Measurements from ENCODE around the gene GNG13. TPM values are rescaled to one million over a fixed set of nuclear protein-coding genes. Genes with fewer than 3 reads are reported as not detected.

The GNG13 gene
- total and polyA plus RNA-seq, 2 experiments from 2014 or later = 0.29 TPM; not detected in 1

GRCh38 chr16:760065-760464 lies 40.5 kb downstream of the GNG13 start:
- Histone ChIP-seq H3K4me1 (ENCODE audit: insufficient read depth) (no peaks in the 10 kb centered on the region), H3K9me2 (ENCODE audit: insufficient read depth) (no peaks in the 10 kb centered on the region), H3K36me3 (ENCODE audit: insufficient read depth) (no peaks in the 10 kb centered on the region), H3K27me3 (ENCODE audit: insufficient read depth) (no peaks in the 10 kb centered on the region), H4K20me1 (replicated peaks; ENCODE audit: insufficient read depth) (no peaks in the 10 kb centered on the region), H3K79me2 (replicated peaks; ENCODE audit: insufficient read depth) (no peaks in the 10 kb centered on the region), H3K27ac (ENCODE audit: low read depth) (no peak overlapping the region), H3K4me3 (no peak overlapping the region), H3F3A (replicated peaks; ENCODE audit: low read depth) (no peaks in the 10 kb centered on the region), H3K4me2 (no peak overlapping the region), H2AFZ (no peak overlapping the region)
- Mint-ChIP-seq H3K27ac (no peak overlapping the region; the same call in 1 of the 2 replicates), H3K27me3 (ENCODE audit: insufficient read depth, low read depth, poor library complexity) (peaks cover 10% of the 10 kb centered on the region), H3K9me3 (no peaks in the 10 kb centered on the region; the same call in 1 of the 3 replicates), H3K4me1 (no peaks in the 10 kb centered on the region; the same call in 1 of the 3 replicates), H3K4me3 (no peak overlapping the region), H3K36me3 (ENCODE audit: low read depth) (no peaks in the 10 kb centered on the region)
- TF ChIP-seq JUNB (IDR thresholded peaks at IDR 0.05; ENCODE audit: unreplicated experiment) (no peak), ZNF462 (CRISPR knock-in tag; IDR thresholded peaks at IDR 0.05) (no peak), EZH2phosphoT487 (IDR thresholded peaks at IDR 0.05; ENCODE audit: unreplicated experiment) (no peak), STAT1 (IDR thresholded peaks at IDR 0.05; ENCODE audit: unreplicated experiment) (no peak), ETS1 (IDR thresholded peaks at IDR 0.05) (no peak), EZH2 (IDR thresholded peaks at IDR 0.05; ENCODE audit: low read depth, unreplicated experiment) (no peak), NANOG (IDR thresholded peaks at IDR 0.05; ENCODE audit: borderline replicate concordance) (no peak), CTCF (conservative IDR thresholded peaks at IDR 0.05; ENCODE audit: low read depth in 2 of 2) (no peak), CREB1 (CRISPR knock-in tag; IDR thresholded peaks at IDR 0.05; ENCODE audit: low read depth) (no peak), ZNF114 (CRISPR knock-in tag; IDR thresholded peaks at IDR 0.05) (no peak), POLR2AphosphoS5 (IDR thresholded peaks at IDR 0.05; ENCODE audit: low read depth) (no peak), REST (IDR thresholded peaks at IDR 0.05; ENCODE audit: unreplicated experiment) (no peak), ZNF331 (CRISPR knock-in tag; IDR thresholded peaks at IDR 0.05; ENCODE audit: low read depth) (no peak)
- no peak for ATAC-seq
- no peak for DNase-seq (ENCODE audit: low spot score)
